ENCODE measurements around the gene EFCAB14. TPM values are rescaled to one million over a fixed set of nuclear protein-coding genes. Genes with fewer than 3 reads are reported as not detected.
A peak's percentile ranks its signal among the peaks of the same experiment; 100 is the strongest.
"Not testable (repeated sequence)": the region's sequence is repeated elsewhere in the genome, so short reads cannot be mapped to it uniquely, and the experiment has no call there.

Gene EFCAB14
- total RNA-seq, 3 donors from 2014 or later: 115 to 137 (median 122) TPM

DNA sequence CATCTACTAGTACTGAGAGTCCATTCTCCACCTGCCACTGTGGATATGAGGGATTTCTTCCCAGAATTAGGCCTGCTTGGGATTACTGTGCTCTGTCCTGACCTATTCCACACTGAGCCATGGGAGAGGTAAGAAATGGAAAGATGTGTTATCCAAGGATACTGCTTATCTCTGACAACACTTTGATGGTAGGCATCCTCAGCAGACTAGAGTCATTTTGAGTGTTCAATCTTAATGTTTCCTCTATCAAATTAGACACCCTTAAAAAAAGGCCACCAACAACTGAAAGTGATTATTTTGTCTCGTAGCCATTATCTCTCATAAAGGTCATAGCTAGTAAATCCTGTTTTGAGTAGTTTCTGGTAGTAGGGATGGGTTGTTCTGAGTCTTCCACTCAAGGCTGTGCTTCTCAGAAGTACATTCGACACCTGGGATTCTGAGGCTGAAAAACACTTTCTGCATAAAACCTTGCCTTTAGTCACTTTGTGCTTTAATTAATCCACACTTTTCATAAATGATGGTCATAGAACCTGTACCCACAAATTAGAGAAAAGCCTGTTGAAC, 59.5 kb downstream of the EFCAB14 start:
- TF ChIP-seq, protein P1, sequence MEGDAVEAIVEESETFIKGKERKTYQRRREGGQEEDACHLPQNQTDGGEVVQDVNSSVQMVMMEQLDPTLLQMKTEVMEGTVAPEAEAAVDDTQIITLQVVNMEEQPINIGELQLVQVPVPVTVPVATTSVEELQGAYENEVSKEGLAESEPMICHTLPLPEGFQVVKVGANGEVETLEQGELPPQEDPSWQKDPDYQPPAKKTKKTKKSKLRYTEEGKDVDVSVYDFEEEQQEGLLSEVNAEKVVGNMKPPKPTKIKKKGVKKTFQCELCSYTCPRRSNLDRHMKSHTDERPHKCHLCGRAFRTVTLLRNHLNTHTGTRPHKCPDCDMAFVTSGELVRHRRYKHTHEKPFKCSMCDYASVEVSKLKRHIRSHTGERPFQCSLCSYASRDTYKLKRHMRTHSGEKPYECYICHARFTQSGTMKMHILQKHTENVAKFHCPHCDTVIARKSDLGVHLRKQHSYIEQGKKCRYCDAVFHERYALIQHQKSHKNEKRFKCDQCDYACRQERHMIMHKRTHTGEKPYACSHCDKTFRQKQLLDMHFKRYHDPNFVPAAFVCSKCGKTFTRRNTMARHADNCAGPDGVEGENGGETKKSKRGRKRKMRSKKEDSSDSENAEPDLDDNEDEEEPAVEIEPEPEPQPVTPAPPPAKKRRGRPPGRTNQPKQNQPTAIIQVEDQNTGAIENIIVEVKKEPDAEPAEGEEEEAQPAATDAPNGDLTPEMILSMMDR (IDR thresholded peaks at IDR 0.05): no peak
- no peaks in the 10 kb centered on the region for H3K36me3 ChIP-seq (ENCODE audit: low read depth)
- H3K4me3 ChIP-seq: no peak overlapping the region
- intact Hi-C loops (cut with DNase I, micrococcal nuclease): no loop called here
- peaks cover 4% of the 10 kb centered on the region for H3K4me1 ChIP-seq (ENCODE audit: low read depth)
- H3K9me3 ChIP-seq: no peaks in the 10 kb centered on the region
- ATAC-seq: no peak
- DNase-seq: no peak

DNA sequence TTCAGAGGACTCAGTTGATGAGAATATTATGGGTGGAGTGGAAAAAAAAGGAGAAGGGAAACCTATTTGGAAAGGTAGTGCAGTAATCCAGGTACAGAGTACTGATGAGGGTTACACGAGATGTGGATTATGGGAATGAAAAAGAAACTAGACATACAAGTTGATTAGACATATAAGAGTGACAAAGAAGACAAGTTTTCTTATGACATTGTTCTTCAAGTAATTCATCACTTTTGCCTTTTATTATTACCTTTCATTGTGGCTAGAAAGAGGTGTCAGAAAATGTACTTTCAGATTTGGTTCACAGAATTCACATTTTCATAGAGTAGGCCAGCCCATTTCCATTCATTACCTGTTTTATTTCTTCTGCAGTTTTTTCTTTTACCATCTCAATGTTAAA, 61.1 kb downstream of the EFCAB14 start:
- no peaks in the 10 kb centered on the region for H3K36me3 ChIP-seq (ENCODE audit: low read depth)
- peaks cover 12% of the 10 kb centered on the region for H3K4me1 ChIP-seq (ENCODE audit: low read depth)
- TF ChIP-seq, protein P1 (IDR thresholded peaks at IDR 0.05): no peak
- intact Hi-C loops (cut with DNase I, micrococcal nuclease): no loop called here
- no peak overlapping the region for H3K4me3 ChIP-seq
- no peaks in the 10 kb centered on the region for H3K9me3 ChIP-seq
- ATAC-seq (no peak), DNase-seq (no peak)

DNA sequence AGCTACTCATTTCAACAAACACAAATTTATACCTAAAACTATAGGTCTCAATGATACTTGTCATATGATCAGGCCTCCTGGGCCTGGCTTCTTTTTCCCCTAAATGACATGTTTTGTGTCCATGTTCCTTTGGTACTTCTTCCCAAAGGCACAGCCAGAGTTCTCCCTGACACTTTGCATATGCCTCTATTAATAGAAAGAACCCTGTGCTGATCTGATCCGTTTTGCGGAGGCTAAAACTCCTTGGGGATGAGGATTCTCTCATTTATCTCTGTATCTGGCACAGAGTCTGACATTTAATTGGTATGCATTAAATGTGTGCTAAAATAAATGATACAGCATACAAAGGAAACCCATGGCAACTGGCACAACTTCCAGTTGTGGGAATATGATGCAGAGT, 62.3 kb downstream of the EFCAB14 start:
- Histone ChIP-seq H3K4me1 (ENCODE audit: low read depth) (peaks cover 15% of the 10 kb centered on the region), H3K4me3 (no peak overlapping the region), H3K9me3 (no peaks in the 10 kb centered on the region), H3K36me3 (ENCODE audit: low read depth) (no peaks in the 10 kb centered on the region)
- intact Hi-C loops (cut with DNase I, micrococcal nuclease): no loop called here
- TF ChIP-seq, protein P1 (IDR thresholded peaks at IDR 0.05): no peak
- DNase-seq (no peak), ATAC-seq (no peak)

DNA sequence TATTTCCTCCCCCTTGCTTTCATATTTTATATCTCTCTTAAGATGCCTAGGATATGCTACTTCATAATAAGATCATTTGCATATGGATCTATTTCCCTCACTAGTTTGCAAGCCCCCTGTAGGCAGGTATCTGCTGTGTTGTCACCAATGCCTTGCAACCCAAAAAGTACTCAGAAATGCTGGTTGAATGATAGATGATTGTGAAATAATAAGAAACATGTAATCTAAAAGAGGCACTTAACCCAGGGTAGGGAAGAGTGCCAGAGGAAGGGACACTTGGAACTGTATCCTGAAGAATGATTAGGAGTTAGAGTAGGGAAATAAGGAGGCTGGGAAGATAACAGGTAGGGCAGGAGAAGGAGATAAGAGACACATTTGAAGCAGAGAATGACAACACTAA, 63.1 kb downstream of the EFCAB14 start:
- no peaks in the 10 kb centered on the region for H3K9me3 ChIP-seq
- H3K36me3 ChIP-seq (ENCODE audit: low read depth): no peaks in the 10 kb centered on the region
- ATAC-seq: no peak
- H3K4me3 ChIP-seq: no peak overlapping the region
- H3K4me1 ChIP-seq (ENCODE audit: low read depth): peaks cover 15% of the 10 kb centered on the region
- no peak for DNase-seq
- TF ChIP-seq, protein P1 (IDR thresholded peaks at IDR 0.05): no peak
- intact Hi-C loops (cut with DNase I, micrococcal nuclease): no loop called here

DNA sequence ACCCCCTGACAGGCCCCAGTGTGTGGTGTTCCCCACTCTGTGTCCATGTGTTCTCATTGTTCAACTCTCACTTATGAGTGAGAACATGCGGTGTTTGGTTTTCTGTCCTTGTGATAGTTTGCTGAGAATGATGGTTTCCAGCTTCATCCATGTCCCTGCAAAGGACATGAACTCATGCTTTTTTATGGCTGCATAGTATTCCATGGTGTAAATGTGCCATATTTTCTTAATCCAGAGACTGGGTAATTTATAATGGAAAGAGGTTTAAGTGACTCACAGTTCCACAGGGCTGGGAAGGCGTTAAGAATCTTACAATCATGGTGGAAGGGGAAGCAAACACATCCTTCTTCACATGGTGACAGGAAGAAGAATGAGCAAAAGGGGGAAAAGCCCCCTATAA, 64.2 kb downstream of the EFCAB14 start:
- H3K9me3 ChIP-seq; intact Hi-C loops (cut with DNase I, micrococcal nuclease); DNase-seq; H3K36me3 ChIP-seq (ENCODE audit: low read depth); ATAC-seq; H3K4me3 ChIP-seq: not testable (repeated sequence)
- H3K4me1 ChIP-seq (ENCODE audit: low read depth): peaks cover 15% of the 10 kb centered on the region

DNA sequence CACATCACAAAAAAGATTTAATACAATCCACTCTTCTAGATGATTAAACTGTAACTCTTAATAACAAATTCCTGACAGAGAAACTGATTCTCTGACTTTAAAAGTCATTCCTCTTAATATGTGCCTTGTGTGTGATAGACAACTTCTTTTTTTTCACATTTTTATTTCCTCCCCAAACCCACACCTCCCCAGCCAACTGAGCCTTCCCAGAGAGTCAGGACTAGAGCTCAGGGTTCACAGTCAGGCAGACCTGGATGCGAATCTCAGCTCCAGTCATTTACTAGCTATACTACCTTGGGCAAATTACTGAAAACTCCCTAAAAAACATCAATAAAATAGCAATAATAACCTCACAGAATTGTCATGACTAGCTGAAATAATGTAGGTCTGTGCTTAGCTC, 64.9 kb downstream of the EFCAB14 start:
- Histone ChIP-seq H3K4me1 (ENCODE audit: low read depth) (peaks cover 15% of the 10 kb centered on the region), H3K36me3 (ENCODE audit: low read depth) (no peaks in the 10 kb centered on the region), H3K9me3 (peaks cover 8% of the 10 kb centered on the region), H3K4me3 (no peak overlapping the region)
- TF ChIP-seq, protein P1 (IDR thresholded peaks at IDR 0.05): no peak
- ATAC-seq (peak; percentile 50), DNase-seq (peak in 1 of 3 donors; percentile 35)
- intact Hi-C loops (cut with DNase I, micrococcal nuclease): no loop called here
